HG02870 (cell line): ENCODE measurements around the gene NT5DC2.
"Not testable (repeated sequence)": the region's sequence is repeated elsewhere in the genome, so short reads cannot be mapped to it uniquely, and the experiment has no call there.

Source experiments
- ATAC-seq: cut with Tn5 transposase; IDR thresholded peaks from one replicate; pipeline ENCODE4 v1.9.1; 2021; ENCODE audit warnings: mild to moderate bottlenecking, moderate library complexity; ENCODE audit not compliant: unreplicated experiment

NT5DC2 gene

GRCh38 chr3:52537726-52538421 lies 4.2 kb upstream of the NT5DC2 start:
- no peak for ATAC-seq

GRCh38 chr3:52537165-52537620 lies 3.5 kb upstream of the NT5DC2 start:
- no peak for ATAC-seq

GRCh38 chr3:52536369-52537164 lies 2.9 kb upstream of the NT5DC2 start, which contains the start of gene UQCC5:
UQCC5 (plus strand) TSS chr3:52536605; CDS start chr3:52536756, 151 bp downstream.
- peak; percentile 79 for ATAC-seq

- ATAC-seq = no peak
Measured at GRCh38 chr3:52536112-52536368, 2.4 kb upstream of the NT5DC2 start.

GRCh38 chr3:52535411-52536111 lies 1.9 kb upstream of the NT5DC2 start:
- ATAC-seq = no peak

GRCh38 chr3:52534281-52535183 lies 875 bp upstream of the NT5DC2 start:
- ATAC-seq = no peak

- ATAC-seq = no peak
Measured at GRCh38 chr3:52532838-52533622, 627 bp downstream of the NT5DC2 start.

- no peak for ATAC-seq
Measured at GRCh38 chr3:52532517-52532837, 1.2 kb downstream of the NT5DC2 start.

- no peak for ATAC-seq
Measured at GRCh38 chr3:52531860-52532516, 1.7 kb downstream of the NT5DC2 start.

GRCh38 chr3:52530918-52531826 lies 2.5 kb downstream of the NT5DC2 start:
- no peak for ATAC-seq

GRCh38 chr3:52529376-52530333 lies 4.0 kb downstream of the NT5DC2 start:
- ATAC-seq = no peak

- no peak for ATAC-seq
Measured at GRCh38 chr3:52528586-52529375, 4.9 kb downstream of the NT5DC2 start.

GRCh38 chr3:52527732-52528585 lies 5.7 kb downstream of the NT5DC2 start:
- ATAC-seq = no peak

- no peak for ATAC-seq
Measured at GRCh38 chr3:52527039-52527731, 6.5 kb downstream of the NT5DC2 start.

GRCh38 chr3:52526671-52527038 lies 7.0 kb downstream of the NT5DC2 start:
- ATAC-seq = not testable (repeated sequence)
